ENCODE measurements around the gene SLC5A6.
"Not testable (repeated sequence)": the region's sequence is repeated elsewhere in the genome, so short reads cannot be mapped to it uniquely, and the experiment has no call there.

Gene SLC5A6

GRCh38 chr2:27198627-27199026 lies 13.4 kb downstream of the SLC5A6 start:
- TF ChIP-seq POU2F2 (IDR thresholded peaks at IDR 0.05; ENCODE audit: low read depth, low read length) (no peak), SPI1 (IDR thresholded peaks at IDR 0.05; ENCODE audit: low read depth, low read length) (no peak), PAX5 (IDR thresholded peaks at IDR 0.05; ENCODE audit: insufficient read depth, low read length, severe bottlenecking) (no peak), TAF1 (IDR thresholded peaks at IDR 0.05; ENCODE audit: low read depth, low read length) (no peak), POLR2AphosphoS5 (IDR thresholded peaks at IDR 0.05; ENCODE audit: low read depth, low read length) (no peak), POLR2A (IDR thresholded peaks at IDR 0.05; ENCODE audit: low read depth, low read length) (no peak)
- FAIRE-seq = no peak
- DNase-seq (ENCODE audit: insufficient read length, low spot score) = no peak

DNA sequence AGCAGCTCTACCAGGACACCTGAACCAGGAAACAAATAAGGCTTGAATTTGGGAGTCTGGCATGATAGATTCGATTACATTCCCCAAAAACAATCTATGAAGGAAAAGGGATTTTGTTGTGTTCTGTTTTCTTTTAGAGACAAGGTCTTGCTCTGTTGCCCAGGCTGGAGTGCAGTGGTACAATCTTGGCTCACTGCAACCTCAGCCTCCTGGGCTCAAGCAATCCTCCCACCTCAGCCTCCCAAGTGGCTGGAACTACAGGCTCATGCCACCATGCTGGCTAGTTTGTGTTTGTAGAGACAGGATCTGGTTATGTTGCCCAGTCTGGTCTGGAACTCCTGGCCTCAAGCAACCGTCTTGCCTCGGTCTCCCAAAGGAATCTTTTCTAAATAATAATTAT lies 14.0 kb downstream of the SLC5A6 start:
- FAIRE-seq = peak; percentile 48
- DNase-seq (ENCODE audit: insufficient read length, low spot score) = not testable (repeated sequence)

GRCh38 chr2:27195799-27196198 lies 16.3 kb downstream of the SLC5A6 start:
- FAIRE-seq; DNase-seq (ENCODE audit: insufficient read length, low spot score): not testable (repeated sequence)

GRCh38 chr2:27194538-27195354 lies 17.3 kb downstream of the SLC5A6 start:
- TF ChIP-seq POLR2A (IDR thresholded peaks at IDR 0.05; ENCODE audit: low read depth, low read length) = no peak
- TF ChIP-seq TAF1 (IDR thresholded peaks at IDR 0.05; ENCODE audit: low read depth, low read length) = no peak
- no peak for TF ChIP-seq POLR2AphosphoS5 (IDR thresholded peaks at IDR 0.05; ENCODE audit: low read depth, low read length)
- TF ChIP-seq SPI1 (IDR thresholded peaks at IDR 0.05; ENCODE audit: low read depth, low read length) = no peak
- TF ChIP-seq POU2F2 (IDR thresholded peaks at IDR 0.05; ENCODE audit: low read depth, low read length) = no peak
- no peak for TF ChIP-seq PAX5 (IDR thresholded peaks at IDR 0.05; ENCODE audit: insufficient read depth, low read length, severe bottlenecking)
- DNase-seq (ENCODE audit: insufficient read length, low spot score) (no peak), FAIRE-seq (no peak)

GRCh38 chr2:27191070-27191829 lies 20.8 kb downstream of the SLC5A6 start:
- FAIRE-seq (peak; percentile 20), DNase-seq (ENCODE audit: insufficient read length, low spot score) (peak; percentile 46)
- TF ChIP-seq TAF1 (IDR thresholded peaks at IDR 0.05; ENCODE audit: low read depth, low read length) (no peak), SPI1 (IDR thresholded peaks at IDR 0.05; ENCODE audit: low read depth, low read length) (no peak), POU2F2 (IDR thresholded peaks at IDR 0.05; ENCODE audit: low read depth, low read length) (no peak), PAX5 (IDR thresholded peaks at IDR 0.05; ENCODE audit: insufficient read depth, low read length, severe bottlenecking) (no peak), POLR2A (IDR thresholded peaks at IDR 0.05; ENCODE audit: low read depth, low read length) (no peak), POLR2AphosphoS5 (IDR thresholded peaks at IDR 0.05; ENCODE audit: low read depth, low read length) (no peak)

GRCh38 chr2:27189989-27190388 lies 22.1 kb downstream of the SLC5A6 start:
- FAIRE-seq (no peak), DNase-seq (ENCODE audit: insufficient read length, low spot score) (no peak)
- TF ChIP-seq POLR2AphosphoS5 (IDR thresholded peaks at IDR 0.05; ENCODE audit: low read depth, low read length) = no peak
- TF ChIP-seq POU2F2 (IDR thresholded peaks at IDR 0.05; ENCODE audit: low read depth, low read length) = no peak
- no peak for TF ChIP-seq SPI1 (IDR thresholded peaks at IDR 0.05; ENCODE audit: low read depth, low read length)
- no peak for TF ChIP-seq PAX5 (IDR thresholded peaks at IDR 0.05; ENCODE audit: insufficient read depth, low read length, severe bottlenecking)
- TF ChIP-seq TAF1 (IDR thresholded peaks at IDR 0.05; ENCODE audit: low read depth, low read length) = no peak
- TF ChIP-seq POLR2A (IDR thresholded peaks at IDR 0.05; ENCODE audit: low read depth, low read length) = no peak

DNA sequence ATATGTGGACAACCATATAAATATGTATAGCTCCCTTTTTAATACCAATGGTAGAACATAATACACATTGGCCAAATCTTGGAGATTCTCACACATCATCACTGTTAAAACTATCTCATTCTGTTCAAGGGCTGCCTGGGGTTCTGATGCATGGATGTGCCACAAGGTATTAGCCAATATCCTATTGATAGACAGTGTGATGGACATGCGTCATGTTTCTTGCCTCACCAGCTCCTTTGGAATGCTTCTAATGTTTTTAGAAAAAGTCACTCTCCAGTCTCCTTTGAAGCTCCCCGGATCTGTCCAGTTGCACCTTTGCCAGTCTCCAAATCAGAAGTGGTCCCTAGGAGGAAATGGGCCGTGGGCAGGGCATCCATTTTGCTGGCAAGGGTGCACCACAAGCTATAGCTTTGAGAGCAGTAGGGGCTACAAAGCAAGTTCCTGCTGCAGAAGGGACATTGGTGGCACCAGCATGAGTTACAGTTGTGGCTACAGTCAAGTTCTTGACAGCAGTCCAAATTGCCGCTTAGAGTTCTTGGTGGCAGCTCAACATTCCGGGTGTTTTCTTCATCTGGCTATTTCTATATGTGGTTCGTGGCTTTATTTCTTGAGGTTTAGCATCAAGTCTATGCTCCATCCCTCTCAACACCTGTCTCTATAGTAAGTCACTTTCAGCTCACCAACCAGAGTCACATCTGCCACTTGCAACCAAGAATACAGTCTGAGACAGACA lies 25.3 kb downstream of the SLC5A6 start:
- FAIRE-seq (no peak), DNase-seq (ENCODE audit: insufficient read length, low spot score) (no peak)
- TF ChIP-seq POLR2A (IDR thresholded peaks at IDR 0.05; ENCODE audit: low read depth, low read length) (no peak), TAF1 (IDR thresholded peaks at IDR 0.05; ENCODE audit: low read depth, low read length) (no peak), SPI1 (IDR thresholded peaks at IDR 0.05; ENCODE audit: low read depth, low read length) (no peak), POLR2AphosphoS5 (IDR thresholded peaks at IDR 0.05; ENCODE audit: low read depth, low read length) (no peak), PAX5 (IDR thresholded peaks at IDR 0.05; ENCODE audit: insufficient read depth, low read length, severe bottlenecking) (no peak)

- FAIRE-seq (no peak), DNase-seq (ENCODE audit: insufficient read length, low spot score) (no peak)
- TF ChIP-seq TAF1 (IDR thresholded peaks at IDR 0.05; ENCODE audit: low read depth, low read length) (no peak), POU2F2 (IDR thresholded peaks at IDR 0.05; ENCODE audit: low read depth, low read length) (no peak), SPI1 (IDR thresholded peaks at IDR 0.05; ENCODE audit: low read depth, low read length) (peak; percentile 35; the same call in 1 of the 2 replicates), POLR2A (IDR thresholded peaks at IDR 0.05; ENCODE audit: low read depth, low read length) (no peak), POLR2AphosphoS5 (IDR thresholded peaks at IDR 0.05; ENCODE audit: low read depth, low read length) (no peak)
These were observed 26.6 kb downstream of the SLC5A6 start for GRCh38 chr2:27185331-27186026.

GRCh38 chr2:27184115-27184514 lies 28.0 kb downstream of the SLC5A6 start:
- FAIRE-seq = no peak
- no peak for DNase-seq (ENCODE audit: insufficient read length, low spot score)
- no peak for TF ChIP-seq POLR2A (IDR thresholded peaks at IDR 0.05; ENCODE audit: low read depth, low read length)
- no peak for TF ChIP-seq POU2F2 (IDR thresholded peaks at IDR 0.05; ENCODE audit: low read depth, low read length)
- no peak for TF ChIP-seq PAX5 (IDR thresholded peaks at IDR 0.05; ENCODE audit: insufficient read depth, low read length, severe bottlenecking)
- no peak for TF ChIP-seq POLR2AphosphoS5 (IDR thresholded peaks at IDR 0.05; ENCODE audit: low read depth, low read length)
- no peak for TF ChIP-seq SPI1 (IDR thresholded peaks at IDR 0.05; ENCODE audit: low read depth, low read length)
- no peak for TF ChIP-seq TAF1 (IDR thresholded peaks at IDR 0.05; ENCODE audit: low read depth, low read length)
